Vagina (tissue), 2 donors: ENCODE measurements around the gene HS6ST2. TPM values are rescaled to one million over a fixed set of nuclear protein-coding genes. Genes with fewer than 3 reads are reported as not detected.

ENCODE experiments used
- DNase-seq, 2 donors: peaks; one replicate each; pipeline ENCODE4 v3.0.0-alpha.2; 2017; ENCODE audit errors: extremely low spot score in 2 of 2
- H3K27ac ChIP-seq: fragments of 200-600 bp; sonication (generic); one replicate; pipeline ENCODE4 v1.5.1; 2019
- H3K27me3 ChIP-seq: fragments of 200-600 bp; sonication (generic); one replicate; pipeline ENCODE4 v1.5.1; 2019
- H3K36me3 ChIP-seq, 2 donors: fragments of 200-600 bp; sonication (generic); one replicate each; pipeline ENCODE4 v1.5.1; 2017 to 2019
- H3K4me1 ChIP-seq: fragments of 200-600 bp; sonication (generic); one replicate; pipeline ENCODE4 v1.5.1; 2019
- H3K4me3 ChIP-seq, 2 donors: fragments of 200-600 bp; sonication (generic); 1 replicate in 1 of 2; 2 replicates in 1 of 2; pipeline ENCODE4 v1.5.1; 2016 to 2019
- H3K9me3 ChIP-seq: fragments of 200-600 bp; sonication (generic); one replicate; pipeline ENCODE4 v1.5.1; 2019
- CTCF ChIP-seq, 3 experiments: fragments of 450-650 bp in 2 of 3; fragments of 200-600 bp in 1 of 3; sonication (generic) in 1 of 3; IDR thresholded peaks; one replicate each; pipeline ENCODE4 v1.5.1; 2017 to 2019; ENCODE audit warnings: antibody characterized with exemption in 3 of 3, mild to moderate bottlenecking in 2 of 3, moderate library complexity in 2 of 3
- POLR2A ChIP-seq, 2 donors: fragments of 450-650 bp; IDR thresholded peaks; one replicate each; pipeline ENCODE4 v1.6.1; 2017; ENCODE audit warnings: antibody characterized with exemption in 2 of 2, mild to moderate bottlenecking in 2 of 2, moderate library complexity in 2 of 2
- POLR2AphosphoS5 ChIP-seq, 2 donors: sonication (generic); formaldehyde crosslinking; IDR thresholded peaks; one replicate each; pipeline ENCODE4 v1.9.0; 2017; ENCODE audit warnings: antibody characterized with exemption in 2 of 2, mild to moderate bottlenecking in 2 of 2, low read depth in 1 of 2; ENCODE audit not compliant: insufficient read depth in 1 of 2
- intact Hi-C: fragments of 100-400 bp; cut with DNase I; formaldehyde crosslinking; loops from one replicate; pipeline ENCODE4 v1.15.1; 2023
- total RNA-seq: library from RNA; depleted of rRNA; stranded (reverse); fragments of >200 nt; gene quantifications from one replicate; pipeline ENCODE4 v1.2.3, GENCODE V29; 2016

The HS6ST2 gene
- total RNA-seq, 1 donor from 2014 or later: 0.74 TPM

- Histone ChIP-seq H3K27ac (no peak overlapping the region), H3K36me3 (no peaks in the 10 kb centered on the region), H3K27me3 (no peaks in the 10 kb centered on the region), H3K4me3 (no peak overlapping the region), H3K4me1 (no peaks in the 10 kb centered on the region), H3K9me3 (no peaks in the 10 kb centered on the region)
- intact Hi-C loops: no loop called here
- no peak for DNase-seq
- TF ChIP-seq POLR2A (IDR thresholded peaks at IDR 0.05) (no peak), POLR2AphosphoS5 (IDR thresholded peaks at IDR 0.05; ENCODE audit: insufficient read depth in 1 of 2, low read depth in 1 of 2) (no peak), CTCF (IDR thresholded peaks at IDR 0.05) (no peak)
These were observed 184.3 kb downstream of the HS6ST2 start for GRCh38 chrX:132774010-132774714.

GRCh38 chrX:132769609-132770008 lies 188.8 kb downstream of the HS6ST2 start:
- no peak for DNase-seq
- Histone ChIP-seq H3K27me3 (no peaks in the 10 kb centered on the region), H3K9me3 (no peaks in the 10 kb centered on the region), H3K36me3 (no peaks in the 10 kb centered on the region), H3K4me3 (no peak overlapping the region), H3K27ac (no peak overlapping the region), H3K4me1 (no peaks in the 10 kb centered on the region)
- intact Hi-C loops: no loop called here
- TF ChIP-seq POLR2AphosphoS5 (IDR thresholded peaks at IDR 0.05; ENCODE audit: insufficient read depth in 1 of 2, low read depth in 1 of 2) (no peak), CTCF (IDR thresholded peaks at IDR 0.05) (no peak), POLR2A (IDR thresholded peaks at IDR 0.05) (no peak)

- H3K9me3 ChIP-seq: no peaks in the 10 kb centered on the region
- no peaks in the 10 kb centered on the region for H3K27me3 ChIP-seq
- no peak overlapping the region for H3K27ac ChIP-seq
- H3K36me3 ChIP-seq: no peaks in the 10 kb centered on the region
- no peaks in the 10 kb centered on the region for H3K4me1 ChIP-seq
- intact Hi-C loops: no loop called here
- TF ChIP-seq CTCF (IDR thresholded peaks at IDR 0.05): no peak
- TF ChIP-seq POLR2A (IDR thresholded peaks at IDR 0.05): no peak
- TF ChIP-seq POLR2AphosphoS5 (IDR thresholded peaks at IDR 0.05; ENCODE audit: insufficient read depth in 1 of 2, low read depth in 1 of 2): no peak
- H3K4me3 ChIP-seq: no peak overlapping the region
- no peak for DNase-seq
These were observed 192.0 kb downstream of the HS6ST2 start for GRCh38 chrX:132766452-132766851.

- H3K27me3 ChIP-seq: no peaks in the 10 kb centered on the region
- no peaks in the 10 kb centered on the region for H3K9me3 ChIP-seq
- no peaks in the 10 kb centered on the region for H3K36me3 ChIP-seq
- H3K27ac ChIP-seq: no peak overlapping the region
- no peak overlapping the region for H3K4me3 ChIP-seq
- no peak for DNase-seq
- intact Hi-C loops: no loop called here
- TF ChIP-seq CTCF (IDR thresholded peaks at IDR 0.05): no peak
- TF ChIP-seq POLR2A (IDR thresholded peaks at IDR 0.05): no peak
- TF ChIP-seq POLR2AphosphoS5 (IDR thresholded peaks at IDR 0.05; ENCODE audit: insufficient read depth in 1 of 2, low read depth in 1 of 2): no peak
- H3K4me1 ChIP-seq: no peaks in the 10 kb centered on the region
These were observed 194.9 kb downstream of the HS6ST2 start for GRCh38 chrX:132763528-132763927.

GRCh38 chrX:132758759-132759158 lies 199.7 kb downstream of the HS6ST2 start:
- intact Hi-C loops: no loop called here
- TF ChIP-seq POLR2A (IDR thresholded peaks at IDR 0.05): no peak
- no peak for TF ChIP-seq POLR2AphosphoS5 (IDR thresholded peaks at IDR 0.05; ENCODE audit: insufficient read depth in 1 of 2, low read depth in 1 of 2)
- TF ChIP-seq CTCF (IDR thresholded peaks at IDR 0.05): no peak
- DNase-seq: no peak
- H3K4me1 ChIP-seq: no peaks in the 10 kb centered on the region
- no peak overlapping the region for H3K27ac ChIP-seq
- no peaks in the 10 kb centered on the region for H3K36me3 ChIP-seq
- no peak overlapping the region for H3K4me3 ChIP-seq
- H3K9me3 ChIP-seq: no peaks in the 10 kb centered on the region
- no peaks in the 10 kb centered on the region for H3K27me3 ChIP-seq
